B cell (primary cell): Measurements from ENCODE around the gene NOP53. TPM values are rescaled to one million over a fixed set of nuclear protein-coding genes. Genes with fewer than 3 reads are reported as not detected.

Experiments used
- ATAC-seq: fragments of 200-7000 bp; cut with Tn5 transposase; one replicate; pipeline ENCODE4 v1.10.0; 2021; ENCODE audit warnings: low read depth, mild to moderate bottlenecking, moderate number of reproducible peaks, moderate library complexity
- CTCF ChIA-PET: fragments of 350-600 bp; sonication (Branson Sonifier 250); formaldehyde crosslinking; loops from one replicate; lab custom pipeline; 2021; ENCODE audit warnings: antibody characterized with exemption, inconsistent platforms; lab: Charles Lee
- POLR2A ChIA-PET: fragments of 350-600 bp; sonication (Branson Sonifier 250); formaldehyde crosslinking; loops from one replicate; lab custom pipeline; 2021; ENCODE audit warnings: antibody characterized with exemption; lab: Charles Lee
- DNase-seq: peaks from one replicate; pipeline ENCODE4 v3.0.0; 2013
- H2AFZ ChIP-seq: 2 replicates; pipeline ENCODE4 v1.6.1; 2012; ENCODE audit warnings: mild to moderate bottlenecking, low read depth, low read length; ENCODE audit not compliant: insufficient read depth, poor library complexity, severe bottlenecking
- H3K27ac ChIP-seq, 2 donors: 1 replicate in 1 of 2; 2 replicates in 1 of 2; pipeline ENCODE4 v1.5.1; 2012 to 2013; ENCODE audit warnings: low read length in 2 of 2, mild to moderate bottlenecking in 2 of 2, moderate library complexity in 1 of 2
- H3K27me3 ChIP-seq, 4 experiments: fragments of 200-600 bp in 1 of 4; sonication (generic) in 1 of 4; replicated peaks in 1 of 4; 1 replicate in 2 of 4; 2 replicates in 2 of 4; pipeline versions ENCODE4 v1.6.1 to v1.7.0; 2013 to 2016; ENCODE audit warnings: low read length in 3 of 4, mild to moderate bottlenecking in 2 of 4, mixed read lengths in 1 of 4, moderate library complexity in 1 of 4; ENCODE audit not compliant: insufficient read depth in 4 of 4, control insufficient read depth in 3 of 4; ENCODE audit errors: control extremely low read depth in 1 of 4
- H3K36me3 ChIP-seq, 2 experiments: replicated peaks in 1 of 2; 1 replicate in 1 of 2; 2 replicates in 1 of 2; pipeline versions ENCODE4 v1.6.1 to v1.7.1; 2013; ENCODE audit warnings: low read length in 1 of 2; ENCODE audit not compliant: insufficient read depth in 2 of 2, control insufficient read depth in 1 of 2; ENCODE audit errors: control extremely low read depth in 1 of 2, extremely low read depth in 1 of 2
- H3K4me1 ChIP-seq, 2 donors: fragments of 200-600 bp in 1 of 2; sonication (generic) in 1 of 2; 1 replicate in 1 of 2; 2 replicates in 1 of 2; pipeline versions ENCODE4 v1.5.1 to v1.6.1; 2013 to 2017; ENCODE audit warnings: low read length in 2 of 2; ENCODE audit not compliant: control insufficient read depth in 2 of 2, insufficient read depth in 2 of 2
- H3K4me2 ChIP-seq: replicated peaks from 2 replicates; pipeline ENCODE3; 2012; ENCODE audit warnings: mild to moderate bottlenecking, low read depth, low read length; ENCODE audit not compliant: poor library complexity, severe bottlenecking
- H3K4me3 ChIP-seq, 5 experiments: fragments of 200-600 bp in 1 of 5; sonication (generic) in 1 of 5; 1 replicate in 3 of 5; 2 replicates in 2 of 5; pipeline versions ENCODE4 v1.5.1 to v1.7.0; 2011 to 2016; ENCODE audit warnings: low read length in 4 of 5, mild to moderate bottlenecking in 4 of 5, low read depth in 2 of 5, control low read depth in 1 of 5, moderate library complexity in 1 of 5; ENCODE audit not compliant: insufficient read depth in 1 of 5; ENCODE audit errors: control extremely low read depth in 1 of 5, extremely low read depth in 1 of 5
- H3K79me2 ChIP-seq: fragments of 200-600 bp; sonication (generic); one replicate; pipeline ENCODE4 v1.6.0; 2016; ENCODE audit warnings: low read length; ENCODE audit not compliant: control insufficient read depth, insufficient read depth
- H3K9ac ChIP-seq: fragments of 200-600 bp; sonication (generic); 2 replicates; pipeline ENCODE4 v1.6.1; 2017; ENCODE audit warnings: mild to moderate bottlenecking, low read length, moderate library complexity
- H3K9me3 ChIP-seq, 3 donors: one replicate each; pipeline versions ENCODE4 v1.6.1 to v1.7.1; 2013; ENCODE audit warnings: low read length in 2 of 3; ENCODE audit not compliant: control insufficient read depth in 2 of 3, insufficient read depth in 1 of 3; ENCODE audit errors: control extremely low read depth in 1 of 3
- H4K20me1 ChIP-seq: 2 replicates; pipeline ENCODE4 v1.6.0; 2012; ENCODE audit warnings: mild to moderate bottlenecking, low read length; ENCODE audit not compliant: insufficient read depth, control insufficient read depth, poor library complexity, severe bottlenecking
- H3K27ac Mint-ChIP-seq: one replicate; pipeline ENCODE4 v1.8.0; 2021; ENCODE audit warnings: mixed read lengths
- H3K27me3 Mint-ChIP-seq: one replicate; pipeline ENCODE4 v1.8.0; 2021; ENCODE audit warnings: mixed read lengths
- H3K4me1 Mint-ChIP-seq: one replicate; pipeline ENCODE4 v1.8.0; 2021; ENCODE audit warnings: mixed read lengths
- H3K4me3 Mint-ChIP-seq: one replicate; pipeline ENCODE4 v1.8.0; 2021; ENCODE audit warnings: mixed read lengths
- H3K9me3 Mint-ChIP-seq: one replicate; pipeline ENCODE4 v1.8.0; 2022; ENCODE audit warnings: mixed read lengths; ENCODE audit not compliant: insufficient read depth
- EZH2 ChIP-seq: IDR thresholded peaks from 2 replicates; pipeline ENCODE4 v1.6.1; 2012; ENCODE audit warnings: borderline replicate concordance, low read depth, mild to moderate bottlenecking, moderate library complexity, low read length; ENCODE audit not compliant: insufficient read depth, poor library complexity, severe bottlenecking
- WGBS: methylation state at CpG from one replicate; pipeline ENCODE4 v1.1.5; 2013; ENCODE audit warnings: missing lambda C conversion rate; ENCODE audit not compliant: insufficient coverage; 5-methylcytosine and 5-hydroxymethylcytosine counted together
- intact Hi-C: fragments of 100-400 bp; cut with micrococcal nuclease; formaldehyde crosslinking; loops from one replicate; pipeline ENCODE4 v1.10.0; 2022
- polyA plus RNA-seq: library from polyadenylated mRNA; depleted of rRNA; stranded (reverse); fragments of >200 nt; gene quantifications from 2 replicates; pipeline ENCODE4 v1.2.3, GENCODE V29; 2012
- total RNA-seq, 2 donors: library from RNA; stranded (reverse); fragments of 120-200 nt in 1 of 2; gene quantifications; 1 replicate in 1 of 2; 2 replicates in 1 of 2; pipeline versions ENCODE4 v1.2.3 to v1.2.4, GENCODE V29; 2013 to 2022
- TF ChIP-seq, protein P1 (sequence below): fragments of 200-600 bp; IDR thresholded peaks from one replicate; pipeline ENCODE4 v1.8.0; 2022; ENCODE audit warnings: antibody characterized with exemption, mild to moderate bottlenecking

NOP53 gene
- total and polyA plus RNA-seq, 2 donors (not counting 1 experiment from before 2014, with no cell fraction given) = 526 to 978 TPM

DNA sequence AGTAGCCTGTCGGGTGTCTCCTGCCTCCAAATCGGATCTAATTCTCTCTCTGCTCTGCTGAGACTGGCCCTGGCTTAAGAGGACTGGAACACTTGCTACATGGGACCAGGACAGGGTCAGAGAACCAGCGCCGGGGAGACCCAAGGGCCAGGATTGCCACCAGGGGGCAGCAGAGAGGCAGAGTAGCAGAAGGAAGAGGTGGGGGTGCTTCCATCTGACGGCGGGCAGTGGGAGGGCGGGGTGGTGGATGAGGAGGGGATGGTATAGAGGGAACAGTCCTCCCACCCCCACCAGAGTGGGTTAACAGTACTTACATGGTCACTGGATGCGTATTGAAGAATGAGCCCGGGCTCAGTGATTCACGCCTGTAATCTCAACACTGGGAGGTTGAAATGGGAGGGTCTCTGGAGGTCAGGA is 45.1 kb downstream of the NOP53 start:
- Mint-ChIP-seq H3K4me1 (peaks cover 5% of the 10 kb centered on the region), H3K27me3 (peaks cover 1% of the 10 kb centered on the region), H3K27ac (no peak overlapping the region), H3K4me3 (no peak overlapping the region), H3K9me3 (no peaks in the 10 kb centered on the region)
- H3K9me3 ChIP-seq = peaks cover 1 to 7% (median 4%) of the 10 kb centered on the region in 3 donors
- no peaks in the 10 kb centered on the region for H4K20me1 ChIP-seq
- H2AFZ ChIP-seq = no peak overlapping the region
- ATAC-seq (peak; percentile 68), DNase-seq (peak; percentile 81)
- H3K4me1 ChIP-seq = peaks cover 0 to 10% of the 10 kb centered on the region in 2 donors
- no peak overlapping the region for H3K9ac ChIP-seq
- H3K36me3 ChIP-seq = no peaks in the 10 kb centered on the region
- TF ChIP-seq, protein P1, sequence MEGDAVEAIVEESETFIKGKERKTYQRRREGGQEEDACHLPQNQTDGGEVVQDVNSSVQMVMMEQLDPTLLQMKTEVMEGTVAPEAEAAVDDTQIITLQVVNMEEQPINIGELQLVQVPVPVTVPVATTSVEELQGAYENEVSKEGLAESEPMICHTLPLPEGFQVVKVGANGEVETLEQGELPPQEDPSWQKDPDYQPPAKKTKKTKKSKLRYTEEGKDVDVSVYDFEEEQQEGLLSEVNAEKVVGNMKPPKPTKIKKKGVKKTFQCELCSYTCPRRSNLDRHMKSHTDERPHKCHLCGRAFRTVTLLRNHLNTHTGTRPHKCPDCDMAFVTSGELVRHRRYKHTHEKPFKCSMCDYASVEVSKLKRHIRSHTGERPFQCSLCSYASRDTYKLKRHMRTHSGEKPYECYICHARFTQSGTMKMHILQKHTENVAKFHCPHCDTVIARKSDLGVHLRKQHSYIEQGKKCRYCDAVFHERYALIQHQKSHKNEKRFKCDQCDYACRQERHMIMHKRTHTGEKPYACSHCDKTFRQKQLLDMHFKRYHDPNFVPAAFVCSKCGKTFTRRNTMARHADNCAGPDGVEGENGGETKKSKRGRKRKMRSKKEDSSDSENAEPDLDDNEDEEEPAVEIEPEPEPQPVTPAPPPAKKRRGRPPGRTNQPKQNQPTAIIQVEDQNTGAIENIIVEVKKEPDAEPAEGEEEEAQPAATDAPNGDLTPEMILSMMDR = peak; percentile 80
- no peak for TF ChIP-seq EZH2
- ChIA-PET CTCF (interaction anchor here (0.6 to 6.4 kb wide), 9 partner anchors 8 to 754 kb away, joined by 3 to 43 read pairs (median 3); partner anchors contain the start of genes EHD2 and NOP53), POLR2A (no interaction called here)
- 0% methylated on average over 4 of the region's 10 CpGs for WGBS
- H3K79me2 ChIP-seq = no peaks in the 10 kb centered on the region
- no peak overlapping the region for H3K4me2 ChIP-seq
- H3K27me3 ChIP-seq = no peaks in the 10 kb centered on the region
- intact Hi-C loops = no loop called here
- H3K27ac ChIP-seq = no peak overlapping the region
- no peak overlapping the region for H3K4me3 ChIP-seq

DNA sequence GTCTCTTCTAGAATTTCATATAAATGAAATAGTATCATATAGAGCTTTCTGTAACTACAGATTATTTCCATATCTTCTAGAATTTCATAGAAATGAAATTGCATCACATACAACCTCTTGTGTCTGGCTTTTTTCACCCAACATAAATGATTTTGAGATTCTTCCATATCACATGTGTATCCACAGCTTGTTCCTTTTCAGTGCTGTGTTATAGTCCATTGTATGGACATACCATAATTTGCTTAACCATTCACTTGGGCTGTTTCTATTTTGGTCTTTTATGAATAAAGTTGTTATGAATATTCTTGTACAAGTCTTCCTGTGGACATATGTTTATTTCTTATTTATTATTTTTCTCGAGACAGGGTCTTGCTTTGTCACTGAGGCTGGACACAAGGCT is 47.3 kb downstream of the NOP53 start:
- H3K27ac Mint-ChIP-seq = no peak overlapping the region
- ChIA-PET CTCF (interaction anchor here (1.0 to 6.4 kb wide), 5 partner anchors 8 to 356 kb away, joined by 3 to 43 read pairs (median 3); no protein-coding TSS in a partner anchor), POLR2A (interaction anchor here (0.5 kb wide), 1 partner anchor 183 kb away, joined by 4 read pairs; no protein-coding TSS in a partner anchor)
- TF ChIP-seq EZH2 = no peak
- TF ChIP-seq, protein P1 = no peak
- no peak overlapping the region for H3K9ac ChIP-seq
- no peaks in the 10 kb centered on the region for H3K79me2 ChIP-seq
- H3K36me3 ChIP-seq = no peaks in the 10 kb centered on the region
- H3K9me3 ChIP-seq = peaks cover 1 to 7% (median 4%) of the 10 kb centered on the region in 3 donors
- ATAC-seq = no peak
- H3K4me3 Mint-ChIP-seq = no peak overlapping the region
- H3K9me3 Mint-ChIP-seq = no peaks in the 10 kb centered on the region
- no peak overlapping the region for H3K4me2 ChIP-seq
- no peak overlapping the region for H3K4me3 ChIP-seq
- no peaks in the 10 kb centered on the region for H4K20me1 ChIP-seq
- H3K27me3 ChIP-seq = peaks cover 0 to under 1% (median 0%) of the 10 kb centered on the region in 4 experiments
- peaks cover 0 to 10% of the 10 kb centered on the region in 2 donors for H3K4me1 ChIP-seq
- no CpG with 5 or more reads among the region's 1 CpG for WGBS
- no peak overlapping the region for H3K27ac ChIP-seq
- H3K27me3 Mint-ChIP-seq = peaks cover 5% of the 10 kb centered on the region
- no peak for DNase-seq
- intact Hi-C loops = no loop called here
- no peak overlapping the region for H2AFZ ChIP-seq
- H3K4me1 Mint-ChIP-seq = peaks cover 5% of the 10 kb centered on the region
